K562 (cell line): ENCODE data around the gene MLST8. TPM values are rescaled to one million over a fixed set of nuclear protein-coding genes. Genes with fewer than 3 reads are reported as not detected.

Source experiments
- ATAC-seq: fragments of 200-7000 bp; cut with Tn5 transposase; 3 replicates; pipeline ENCODE4 v1.9.1; 2020; ENCODE audit warnings: moderate library complexity
- BruUV-seq: library from RNA; stranded (reverse); fragments of 400-500 nt; replicated peaks from 2 replicates; lab custom pipeline; 2021; lab: Mats Ljungman, UMichigan
- CTCF ChIA-PET: fragments of 300-600 bp; formaldehyde crosslinking; extraction: SDS; loops from one replicate; lab custom pipeline; 2021; ENCODE audit warnings: low intra/inter-chr PET ratio; lab: Yijun Ruan, JAX
- POLR2A ChIA-PET: fragments of 300-600, 350-650 bp; sonication (Branson Sonifier 250); formaldehyde crosslinking; extraction: SDS; loops from one replicate; lab custom pipeline; 2021; ENCODE audit warnings: antibody characterized with exemption, inconsistent platforms; lab: Yijun Ruan, JAX
- DNase-seq, 4 experiments: peaks; one replicate each; pipeline versions ENCODE4 v3.0.0 to v3.0.0-alpha.2; 2011 to 2018; ENCODE audit warnings: low spot score in 3 of 4, mixed read lengths in 3 of 4; ENCODE audit errors: extremely low read depth in 1 of 4
- FAIRE-seq: peaks from 2 replicates; lab custom pipeline; 2011; peaks lifted over from hg19 to GRCh38; lab: Jason Lieb, UNC
- H2AFZ ChIP-seq: 2 replicates; pipeline ENCODE4 v1.6.0; 2011; ENCODE audit warnings: low read depth, low read length, control low read depth, inconsistent platforms
- H3K27ac ChIP-seq: fragments of 200-600 bp; 3 replicates; pipeline ENCODE4 v1.8.0; 2011; ENCODE audit warnings: low read depth, mild to moderate bottlenecking, control low read depth, inconsistent platforms, low read length, moderate library complexity, mixed read lengths; ENCODE audit errors: extremely low read depth
- H3K27me3 ChIP-seq, 2 experiments: fragments of 300-600 bp in 1 of 2; 2 replicates in 1 of 2; 3 replicates in 1 of 2; pipeline versions ENCODE4 v1.6.0 to v1.8.0; 2011; ENCODE audit warnings: inconsistent platforms in 2 of 2, low read length in 2 of 2, mild to moderate bottlenecking in 1 of 2, mixed read lengths in 1 of 2, moderate library complexity in 1 of 2; ENCODE audit not compliant: control insufficient read depth in 2 of 2, insufficient read depth in 2 of 2
- H3K36me3 ChIP-seq: fragments of 300-600 bp; 3 replicates; pipeline ENCODE4 v1.8.0; 2011; ENCODE audit warnings: mild to moderate bottlenecking, low read length, inconsistent platforms; ENCODE audit not compliant: control insufficient read depth, insufficient read depth
- H3K4me1 ChIP-seq, 2 experiments: fragments of 200-600 bp in 1 of 2; replicated peaks in 1 of 2; 2 replicates in 1 of 2; 3 replicates in 1 of 2; pipeline versions ENCODE4 v1.5.1 to v1.8.0; 2011; ENCODE audit warnings: inconsistent platforms in 2 of 2, low read length in 2 of 2, mild to moderate bottlenecking in 1 of 2, mixed read lengths in 1 of 2, moderate library complexity in 1 of 2; ENCODE audit not compliant: control insufficient read depth in 2 of 2, insufficient read depth in 2 of 2
- H3K4me2 ChIP-seq: 2 replicates; pipeline ENCODE4 v1.6.1; 2011; ENCODE audit warnings: low read length, control low read depth, inconsistent platforms, mixed read lengths; ENCODE audit not compliant: insufficient read depth
- H3K4me3 ChIP-seq: fragments of 200-600 bp; sonication (generic), shearing (Covaris generic); 2 replicates; pipeline ENCODE4 v1.5.1; 2016; ENCODE audit warnings: control low read depth, inconsistent platforms
- H3K79me2 ChIP-seq: fragments of 200-600 bp; 3 replicates; pipeline ENCODE4 v1.8.0; 2011; ENCODE audit warnings: low read length, inconsistent platforms; ENCODE audit not compliant: control insufficient read depth, insufficient read depth
- H3K9ac ChIP-seq, 2 experiments: 2 replicates each; pipeline versions ENCODE4 v1.6.0 to v1.6.1; 2011; ENCODE audit warnings: low read depth in 2 of 2, low read length in 2 of 2, control low read depth in 1 of 2, inconsistent platforms in 1 of 2, mild to moderate bottlenecking in 1 of 2, mixed read lengths in 1 of 2; ENCODE audit not compliant: insufficient read depth in 1 of 2
- H3K9me1 ChIP-seq: one replicate; pipeline ENCODE4 v1.6.0; 2011; ENCODE audit warnings: inconsistent platforms, mild to moderate bottlenecking, low read length, moderate library complexity; ENCODE audit not compliant: control insufficient read depth, insufficient read depth
- H3K9me3 ChIP-seq: replicated peaks from 2 replicates; pipeline ENCODE4 v1.5.1; 2011; ENCODE audit warnings: low read depth, low read length, inconsistent platforms; ENCODE audit not compliant: control insufficient read depth, insufficient read depth
- H4K20me1 ChIP-seq: replicated peaks from 2 replicates; pipeline ENCODE4 v1.6.1; 2011; ENCODE audit warnings: low read length, inconsistent platforms, mixed read lengths; ENCODE audit not compliant: control insufficient read depth, insufficient read depth
- BMI1 ChIP-seq: fragments of 150-350 bp; IDR thresholded peaks from 2 replicates; pipeline ENCODE4 v1.6.1; 2014; ENCODE audit warnings: low read length
- BRD9 ChIP-seq: fragments of 450-650 bp; IDR thresholded peaks from 2 replicates; pipeline ENCODE4 v1.6.1; 2018; ENCODE audit warnings: low read depth; ENCODE audit not compliant: partially characterized antibody
- CBX2 ChIP-seq: fragments of 200-600 bp; sonication (generic); IDR thresholded peaks from one replicate; pipeline ENCODE4 v1.6.1; 2012; ENCODE audit warnings: mild to moderate bottlenecking, low read length, inconsistent platforms; ENCODE audit not compliant: insufficient read depth, poor library complexity, severe bottlenecking
- CTBP1 ChIP-seq: fragments of 450-650 bp; IDR thresholded peaks from 2 replicates; pipeline ENCODE4 v1.6.1; 2016; ENCODE audit warnings: borderline replicate concordance
- ELF2 ChIP-seq: fragments of 250-450 bp; sonication (Bioruptor Pico); IDR thresholded peaks from 2 replicates; pipeline ENCODE4 v1.5.0; 2021; ENCODE audit warnings: mild to moderate bottlenecking
- GABPA ChIP-seq: fragments of 200-800 bp; sonication (Bioruptor generic); conservative IDR thresholded peaks from 2 replicates; pipeline ENCODE4 v1.6.1; 2016; ENCODE audit warnings: low read depth, missing genetic modification characterization, missing compliant biosample characterization
- GATA2 ChIP-seq: sonication (generic); formaldehyde crosslinking; IDR thresholded peaks from 2 replicates; pipeline ENCODE4 v1.4.0; 2020; ENCODE audit warnings: mild to moderate bottlenecking, missing genetic modification reagents
- POLR2B ChIP-seq: fragments of 450-650 bp; IDR thresholded peaks from 2 replicates; pipeline ENCODE4 v1.6.1; 2018; ENCODE audit warnings: low read depth; ENCODE audit not compliant: partially characterized antibody
- PRMT5 ChIP-seq: sonication (generic); formaldehyde crosslinking; IDR thresholded peaks from 2 replicates; pipeline ENCODE4 v1.5.0; 2020; ENCODE audit warnings: missing genetic modification reagents
- RBFOX2 ChIP-seq: fragments of 200-400 bp; formaldehyde crosslinking; IDR thresholded peaks from 2 replicates; pipeline ENCODE4 v1.6.1; 2017; ENCODE audit warnings: low read depth, mild to moderate bottlenecking, low read length, moderate library complexity
- TEAD4 ChIP-seq, 2 experiments: sonication (generic) in 1 of 2; formaldehyde crosslinking in 1 of 2; IDR thresholded peaks; 2 replicates each; pipeline versions ENCODE4 v1.6.1 to v1.8.0; 2012 to 2022; ENCODE audit warnings: borderline replicate concordance in 1 of 2, inconsistent platforms in 1 of 2, low read length in 1 of 2, mild to moderate bottlenecking in 1 of 2, missing genetic modification reagents in 1 of 2
- WHSC1 ChIP-seq: IDR thresholded peaks from one replicate; pipeline ENCODE4 v1.6.1; 2012; ENCODE audit warnings: low read length, control low read depth, inconsistent platforms
- ZNF41 ChIP-seq: fragments of 250-450 bp; sonication (Bioruptor Pico); conservative IDR thresholded peaks from 2 replicates; pipeline ENCODE4 v1.4.0; 2020; ENCODE audit warnings: mild to moderate bottlenecking
- WGBS: fragments of 100-300 bp; shearing (Covaris generic); methylation state at CpG from one replicate; pipeline ENCODE4 v1.1.6; 2016; ENCODE audit warnings: low coverage, mixed read lengths; ENCODE audit not compliant: insufficient coverage; ENCODE audit errors: missing lambda C conversion rate; 5-methylcytosine and 5-hydroxymethylcytosine counted together
- in situ Hi-C: fragments of 300-500 bp; cut with MboI; formaldehyde crosslinking; loops from 4 replicates; pipeline ENCODE4 v1.15.0; 2018; ENCODE audit warnings: inconsistent platforms, mixed read lengths
- intact Hi-C: fragments of 100-400 bp; cut with micrococcal nuclease; formaldehyde crosslinking; loops from 2 replicates; pipeline ENCODE4 v1.14.2; 2022
- polyA plus RNA-seq, 8 experiments: library from polyadenylated mRNA; depleted of rRNA in 4 of 8; stranded (reverse) in 5 of 8; unstranded in 3 of 8; fragments of >200 nt; fragmentation: Nextera tagmentation in 2 of 8; fragmentation: Illumina TruSeq in 1 of 8; extraction: Ambion mirVana in 2 of 8; extraction: Trizol in 1 of 8; gene quantifications; 2 replicates each; pipeline versions ENCODE4 v1.2.1 to v1.2.3, GENCODE V29; 2011 to 2014; ENCODE audit warnings: inconsistent platforms in 1 of 8, missing spikeins in 1 of 8
- total RNA-seq, 7 experiments: library from RNA; depleted of rRNA in 6 of 7; stranded (reverse); fragments of >200 nt in 6 of 7; fragmentation: Illumina TruSeq in 2 of 7; extraction: Trizol in 2 of 7; gene quantifications; 2 replicates each; pipeline versions ENCODE4 v1.2.1 to v1.2.3, GENCODE V29; 2011 to 2021; ENCODE audit warnings: low replicate concordance in 1 of 7
- TF ChIP-seq, protein P1 (sequence below): fragments of 450-650 bp; formaldehyde crosslinking; IDR thresholded peaks from 2 replicates; pipeline ENCODE4 v1.4.0; 2022; ENCODE audit warnings: mild to moderate bottlenecking, moderate library complexity

Gene MLST8
- total and polyA plus RNA-seq, 9 of the 15 experiments (the other 6 are each of a cell fraction or from before 2014, with no cell fraction given), result 1.5 to 116 (median 43.3) TPM

- Histone ChIP-seq H3K9me3 (no peaks in the 10 kb centered on the region), H3K4me3 (peak overlapping the region; percentile 84), H3K4me2 (peak overlapping the region; percentile 92), H2AFZ (no peak overlapping the region), H3K27me3 (no peaks in the 10 kb centered on the region), H3K27ac (peak overlapping the region; percentile 93; the same call in 2 of the 3 replicates), H3K79me2 (peaks cover 44% of the 10 kb centered on the region), H3K9ac (peak overlapping the region; percentile 92 to 96), H3K9me1 (no peaks in the 10 kb centered on the region), H3K36me3 (peaks cover 39% of the 10 kb centered on the region; the same call in 1 of the 3 replicates), H4K20me1 (peaks cover 8% of the 10 kb centered on the region), H3K4me1 (peaks cover 22 to 72% of the 10 kb centered on the region in 2 experiments)
- no peak for DNase-seq
- in situ Hi-C loops (no loop called here), intact Hi-C loops (no loop called here)
- no peak for TF ChIP-seq POLR2B
- no peak for TF ChIP-seq CBX2
- no peak for TF ChIP-seq GATA2 (CRISPR knock-in tag)
- TF ChIP-seq CTBP1, result no peak
- ATAC-seq, result no peak
- POLR2A ChIA-PET, result interaction anchor here (0.9 to 1.4 kb wide), 6 partner anchors 8 to 51 kb away, joined by 3 to 7 read pairs (median 6); partner anchors contain the start of genes ECI1, PGP and TRAF7
- BruUV-seq, result no TSS peak
- no peak for FAIRE-seq
- 41% methylated on average over 11 of the region's 18 CpGs for WGBS
- CTCF ChIA-PET, result no interaction called here
Observed at GRCh38 chr16:2206420-2206779, 1.1 kb downstream of the MLST8 start.

- FAIRE-seq (no peak), DNase-seq (no peak), ATAC-seq (no peak)
- intact Hi-C loops (no loop called here), in situ Hi-C loops (no loop called here)
- ChIA-PET CTCF (no interaction called here), POLR2A (interaction anchor here (0.9 to 1.4 kb wide), 5 partner anchors 7 to 51 kb away, joined by 4 to 7 read pairs (median 6); partner anchors contain the start of genes ECI1, PGP and TRAF7)
- Histone ChIP-seq H3K9ac (peak overlapping the region; percentile 92 to 96; a peak in 3 of 4 replicates), H3K4me1 (peaks cover 22 to 77% of the 10 kb centered on the region in 2 experiments), H2AFZ (no peak overlapping the region), H3K9me1 (no peaks in the 10 kb centered on the region), H4K20me1 (peaks cover 8% of the 10 kb centered on the region), H3K27me3 (no peaks in the 10 kb centered on the region), H3K27ac (no peak overlapping the region; the same call in 2 of the 3 replicates), H3K9me3 (no peaks in the 10 kb centered on the region), H3K4me2 (peak overlapping the region; percentile 92), H3K36me3 (peaks cover 42% of the 10 kb centered on the region; the same call in 1 of the 3 replicates), H3K79me2 (peaks cover 47% of the 10 kb centered on the region), H3K4me3 (peak overlapping the region; percentile 84)
- no TSS peak for BruUV-seq
- WGBS, result 92% methylated on average over 15 of the region's 23 CpGs
- TF ChIP-seq BMI1, result no peak
- no peak for TF ChIP-seq WHSC1
- TF ChIP-seq, protein P1, sequence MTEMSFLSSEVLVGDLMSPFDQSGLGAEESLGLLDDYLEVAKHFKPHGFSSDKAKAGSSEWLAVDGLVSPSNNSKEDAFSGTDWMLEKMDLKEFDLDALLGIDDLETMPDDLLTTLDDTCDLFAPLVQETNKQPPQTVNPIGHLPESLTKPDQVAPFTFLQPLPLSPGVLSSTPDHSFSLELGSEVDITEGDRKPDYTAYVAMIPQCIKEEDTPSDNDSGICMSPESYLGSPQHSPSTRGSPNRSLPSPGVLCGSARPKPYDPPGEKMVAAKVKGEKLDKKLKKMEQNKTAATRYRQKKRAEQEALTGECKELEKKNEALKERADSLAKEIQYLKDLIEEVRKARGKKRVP (CRISPR knock-in tag), result no peak
- no peak for TF ChIP-seq BRD9
- TF ChIP-seq RBFOX2, result peak; percentile 65
- TF ChIP-seq TEAD4 (IDR thresholded peaks at IDR 0.05; ENCODE audit: low read length), result no peak
- TF ChIP-seq TEAD4 (CRISPR knock-in tag; IDR thresholded peaks at IDR 0.05; ENCODE audit: borderline replicate concordance), result no peak
- no peak for TF ChIP-seq PRMT5 (CRISPR knock-in tag)
- no peak for TF ChIP-seq GABPA (tag)
- TF ChIP-seq ZNF41, result no peak
- no peak for TF ChIP-seq ELF2
Observed at GRCh38 chr16:2206780-2207433, 1.7 kb downstream of the MLST8 start.
